Glomerular visceral epithelial cell (primary cell): ENCODE results near the gene PPP1R37.

Source experiments
- DNase-seq: peaks from one replicate; pipeline ENCODE4 v3.0.0-alpha.2; 2016; ENCODE audit errors: extremely low spot score

PPP1R37 gene

GRCh38 chr19:45070861-45071544, 22.0 kb upstream of the PPP1R37 start:
- no peak for DNase-seq

- no peak for DNase-seq
Observed at GRCh38 chr19:45071545-45071938, 21.4 kb upstream of the PPP1R37 start.

- no peak for DNase-seq
Observed at GRCh38 chr19:45071969-45072790, 20.8 kb upstream of the PPP1R37 start.

GRCh38 chr19:45074744-45075300, 18.2 kb upstream of the PPP1R37 start:
- DNase-seq, result no peak

GRCh38 chr19:45075301-45076028, 17.5 kb upstream of the PPP1R37 start:
- peak; percentile 87 for DNase-seq

GRCh38 chr19:45076029-45076850, 16.7 kb upstream of the PPP1R37 start, which contains the start of gene ZNF296:
TSS of gene ZNF296 (minus strand) at chr19:45076478. CDS start at chr19:45076373, 105 bp downstream.
- DNase-seq, result peak; percentile 69

GRCh38 chr19:45076851-45077730, 15.9 kb upstream of the PPP1R37 start:
- no peak for DNase-seq

- DNase-seq, result no peak
Observed at GRCh38 chr19:45078390-45079062, 14.5 kb upstream of the PPP1R37 start.

GRCh38 chr19:45079063-45079910, 13.7 kb upstream of the PPP1R37 start, which contains the start of gene GEMIN7:
TSS of gene GEMIN7 (plus strand) at chr19:45079260. CDS start at chr19:45090115, 10,855 bp downstream.
- DNase-seq, result peak; percentile 80

- DNase-seq, result no peak
Observed at GRCh38 chr19:45079911-45080370, 13.0 kb upstream of the PPP1R37 start.

- DNase-seq, result no peak
Observed at GRCh38 chr19:45082170-45082569, 10.8 kb upstream of the PPP1R37 start.

- no peak for DNase-seq
Observed at GRCh38 chr19:45086480-45086879, 6.5 kb upstream of the PPP1R37 start.

GRCh38 chr19:45087531-45087930, 5.4 kb upstream of the PPP1R37 start:
- DNase-seq, result no peak

- no peak for DNase-seq
Observed at GRCh38 chr19:45090034-45090433, 2.9 kb upstream of the PPP1R37 start.

- no peak for DNase-seq
Observed at GRCh38 chr19:45090606-45091005, 2.4 kb upstream of the PPP1R37 start.

- DNase-seq, result peak; percentile 99
Observed at GRCh38 chr19:45091031-45091923, 1.7 kb upstream of the PPP1R37 start.

GRCh38 chr19:45094137-45094536, 1.2 kb downstream of the PPP1R37 start:
- no peak for DNase-seq
